ENCODE results near the gene SEMA6B.
"Not testable (repeated sequence)": the region's sequence is repeated elsewhere in the genome, so short reads cannot be mapped to it uniquely, and the experiment has no call there.

Gene SEMA6B, protein sequence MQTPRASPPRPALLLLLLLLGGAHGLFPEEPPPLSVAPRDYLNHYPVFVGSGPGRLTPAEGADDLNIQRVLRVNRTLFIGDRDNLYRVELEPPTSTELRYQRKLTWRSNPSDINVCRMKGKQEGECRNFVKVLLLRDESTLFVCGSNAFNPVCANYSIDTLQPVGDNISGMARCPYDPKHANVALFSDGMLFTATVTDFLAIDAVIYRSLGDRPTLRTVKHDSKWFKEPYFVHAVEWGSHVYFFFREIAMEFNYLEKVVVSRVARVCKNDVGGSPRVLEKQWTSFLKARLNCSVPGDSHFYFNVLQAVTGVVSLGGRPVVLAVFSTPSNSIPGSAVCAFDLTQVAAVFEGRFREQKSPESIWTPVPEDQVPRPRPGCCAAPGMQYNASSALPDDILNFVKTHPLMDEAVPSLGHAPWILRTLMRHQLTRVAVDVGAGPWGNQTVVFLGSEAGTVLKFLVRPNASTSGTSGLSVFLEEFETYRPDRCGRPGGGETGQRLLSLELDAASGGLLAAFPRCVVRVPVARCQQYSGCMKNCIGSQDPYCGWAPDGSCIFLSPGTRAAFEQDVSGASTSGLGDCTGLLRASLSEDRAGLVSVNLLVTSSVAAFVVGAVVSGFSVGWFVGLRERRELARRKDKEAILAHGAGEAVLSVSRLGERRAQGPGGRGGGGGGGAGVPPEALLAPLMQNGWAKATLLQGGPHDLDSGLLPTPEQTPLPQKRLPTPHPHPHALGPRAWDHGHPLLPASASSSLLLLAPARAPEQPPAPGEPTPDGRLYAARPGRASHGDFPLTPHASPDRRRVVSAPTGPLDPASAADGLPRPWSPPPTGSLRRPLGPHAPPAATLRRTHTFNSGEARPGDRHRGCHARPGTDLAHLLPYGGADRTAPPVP

GRCh38 chr19:4559569-4559968, at the start of gene SEMA6B:
Gene SEMA6B (minus strand): TSS chr19:4559684. CDS start chr19:4558457, 1,227 bp downstream.
- Mint-ChIP-seq H3K9me3 (ENCODE audit: low read depth) (no peaks in the 10 kb centered on the region), H3K4me3 (no peak within 1 kb of the TSS), H3K4me1 (ENCODE audit: low read depth) (no peaks in the 10 kb centered on the region), H3K27ac (no peak within 1 kb of the TSS), H3K27me3 (no peaks in the 10 kb centered on the region), H3K36me3 (no peaks in the 10 kb centered on the region)

- Mint-ChIP-seq H3K4me1 (ENCODE audit: low read depth) (no peaks in the 10 kb centered on the region), H3K4me3 (no peak overlapping the region), H3K27ac (no peak overlapping the region), H3K27me3 (peaks cover 9% of the 10 kb centered on the region), H3K36me3 (no peaks in the 10 kb centered on the region), H3K9me3 (ENCODE audit: low read depth) (no peaks in the 10 kb centered on the region)
Measured at GRCh38 chr19:4606921-4607678, 47.6 kb upstream of the SEMA6B start.

- H3K36me3 Mint-ChIP-seq, result no peaks in the 10 kb centered on the region
- H3K4me1 Mint-ChIP-seq (ENCODE audit: low read depth), result no peaks in the 10 kb centered on the region
- peaks cover 9% of the 10 kb centered on the region for H3K27me3 Mint-ChIP-seq
- H3K27ac Mint-ChIP-seq, result no peak overlapping the region
- H3K4me3 Mint-ChIP-seq, result no peak overlapping the region
- no peaks in the 10 kb centered on the region for H3K9me3 Mint-ChIP-seq (ENCODE audit: low read depth)
Measured at GRCh38 chr19:4606181-4606580, 46.7 kb upstream of the SEMA6B start.

- Mint-ChIP-seq H3K9me3 (ENCODE audit: low read depth) (no peaks in the 10 kb centered on the region), H3K27ac (no peak overlapping the region), H3K4me1 (ENCODE audit: low read depth) (no peaks in the 10 kb centered on the region), H3K36me3 (no peaks in the 10 kb centered on the region), H3K4me3 (no peak overlapping the region), H3K27me3 (peaks cover 5% of the 10 kb centered on the region)
Measured at GRCh38 chr19:4604912-4605311, 45.4 kb upstream of the SEMA6B start.

DNA sequence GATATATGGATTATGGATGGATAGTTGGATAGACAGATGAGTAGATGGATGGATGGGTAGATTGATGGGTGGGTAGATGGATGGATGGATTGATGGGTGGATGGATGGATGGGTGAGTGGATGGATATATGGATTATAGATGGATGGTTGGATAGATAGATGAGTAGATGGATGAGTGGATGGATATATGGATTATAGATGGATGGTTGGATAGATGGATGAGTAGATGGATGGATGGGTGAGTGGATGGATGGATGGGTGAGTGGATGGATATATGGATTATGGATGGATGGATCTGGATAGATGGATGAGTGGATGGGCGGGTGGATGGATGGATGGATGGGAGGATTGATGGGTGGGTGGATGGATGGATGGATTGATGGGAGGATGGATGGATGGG, 43.4 kb upstream of the SEMA6B start:
- peaks cover 10% of the 10 kb centered on the region for H3K27me3 Mint-ChIP-seq
- peaks cover 4% of the 10 kb centered on the region for H3K4me1 Mint-ChIP-seq (ENCODE audit: low read depth)
- H3K27ac Mint-ChIP-seq, result no peak overlapping the region
- no peak overlapping the region for H3K4me3 Mint-ChIP-seq
- H3K36me3 Mint-ChIP-seq, result no peaks in the 10 kb centered on the region
- no peaks in the 10 kb centered on the region for H3K9me3 Mint-ChIP-seq (ENCODE audit: low read depth)

DNA sequence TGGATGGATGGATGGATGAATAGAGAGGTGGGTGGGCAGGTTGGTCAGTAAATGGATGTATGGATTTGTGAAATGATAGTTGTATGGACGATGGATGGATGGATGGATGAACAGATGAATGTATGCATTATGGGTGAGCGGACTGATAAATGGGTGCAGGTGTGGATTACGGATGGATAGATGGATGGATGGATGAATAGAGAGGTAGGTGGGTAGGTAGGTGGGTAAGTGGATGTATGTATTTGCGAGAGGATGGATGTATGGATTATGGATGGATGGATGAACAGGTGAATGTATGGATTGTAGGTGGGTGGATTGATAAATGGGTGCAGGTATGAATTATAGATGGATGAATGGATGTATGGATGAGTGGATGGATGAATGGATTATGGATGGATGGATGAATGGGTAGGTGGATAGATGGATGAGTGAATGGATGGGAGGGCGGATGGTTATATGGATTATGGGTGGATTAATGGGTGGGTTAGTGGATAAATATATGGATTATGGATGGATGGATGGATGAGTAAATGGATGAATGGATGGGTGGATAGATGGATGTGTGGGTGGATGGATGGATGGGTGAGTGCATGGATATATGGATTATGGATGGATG, 42.8 kb upstream of the SEMA6B start:
- H3K36me3 Mint-ChIP-seq, result no peaks in the 10 kb centered on the region
- H3K4me1 Mint-ChIP-seq (ENCODE audit: low read depth), result peaks cover 6% of the 10 kb centered on the region
- no peak overlapping the region for H3K27ac Mint-ChIP-seq
- H3K27me3 Mint-ChIP-seq, result peaks cover 9% of the 10 kb centered on the region
- no peaks in the 10 kb centered on the region for H3K9me3 Mint-ChIP-seq (ENCODE audit: low read depth)
- H3K4me3 Mint-ChIP-seq, result no peak overlapping the region

DNA sequence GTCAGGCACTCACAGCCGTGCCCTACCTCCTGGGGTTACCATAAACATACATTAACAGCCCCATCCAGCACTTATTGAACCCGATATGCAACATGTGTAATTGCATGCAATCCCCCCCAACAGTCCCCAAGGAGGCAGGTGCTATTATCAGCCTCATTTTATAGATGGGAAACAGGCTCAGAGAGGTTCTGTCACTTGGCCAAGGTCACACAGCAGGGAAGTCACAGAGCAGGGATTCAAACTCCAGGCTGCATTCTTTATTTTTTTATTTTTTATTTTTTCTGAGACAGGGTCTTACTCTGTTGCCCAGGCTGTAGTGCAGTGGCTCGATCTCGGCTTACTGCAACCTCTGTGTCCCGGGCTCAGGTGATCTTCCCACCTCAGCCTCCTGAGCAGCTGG, 41.4 kb upstream of the SEMA6B start:
- H3K27ac Mint-ChIP-seq, result no peak overlapping the region
- no peaks in the 10 kb centered on the region for H3K36me3 Mint-ChIP-seq
- H3K27me3 Mint-ChIP-seq, result peaks cover 10% of the 10 kb centered on the region
- no peaks in the 10 kb centered on the region for H3K9me3 Mint-ChIP-seq (ENCODE audit: low read depth)
- peaks cover 8% of the 10 kb centered on the region for H3K4me1 Mint-ChIP-seq (ENCODE audit: low read depth)
- H3K4me3 Mint-ChIP-seq, result no peak overlapping the region

DNA sequence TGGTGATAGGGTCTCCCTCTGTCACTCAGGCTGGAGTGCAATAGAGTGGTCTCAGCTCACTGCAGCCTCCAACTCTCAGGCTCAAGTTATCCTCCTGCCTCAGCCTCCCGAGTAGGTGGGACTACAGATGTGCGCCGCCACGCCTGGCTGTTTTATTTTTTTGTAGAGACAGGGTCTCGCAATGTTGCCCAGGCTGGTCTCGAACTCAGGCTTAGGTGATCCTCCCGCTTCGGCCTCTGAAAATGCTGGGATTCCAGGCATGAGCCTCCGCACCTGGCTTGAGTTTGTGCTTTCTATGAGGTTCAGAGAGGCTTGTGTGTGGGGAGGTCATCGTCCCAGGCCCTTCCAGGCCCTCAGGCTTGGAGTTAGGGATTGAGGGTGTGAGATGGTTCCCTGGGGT, 40.6 kb upstream of the SEMA6B start:
- no peaks in the 10 kb centered on the region for H3K9me3 Mint-ChIP-seq (ENCODE audit: low read depth)
- H3K27me3 Mint-ChIP-seq, result peaks cover 13% of the 10 kb centered on the region
- no peak overlapping the region for H3K4me3 Mint-ChIP-seq
- no peaks in the 10 kb centered on the region for H3K36me3 Mint-ChIP-seq
- peaks cover 8% of the 10 kb centered on the region for H3K4me1 Mint-ChIP-seq (ENCODE audit: low read depth)
- no peak overlapping the region for H3K27ac Mint-ChIP-seq

DNA sequence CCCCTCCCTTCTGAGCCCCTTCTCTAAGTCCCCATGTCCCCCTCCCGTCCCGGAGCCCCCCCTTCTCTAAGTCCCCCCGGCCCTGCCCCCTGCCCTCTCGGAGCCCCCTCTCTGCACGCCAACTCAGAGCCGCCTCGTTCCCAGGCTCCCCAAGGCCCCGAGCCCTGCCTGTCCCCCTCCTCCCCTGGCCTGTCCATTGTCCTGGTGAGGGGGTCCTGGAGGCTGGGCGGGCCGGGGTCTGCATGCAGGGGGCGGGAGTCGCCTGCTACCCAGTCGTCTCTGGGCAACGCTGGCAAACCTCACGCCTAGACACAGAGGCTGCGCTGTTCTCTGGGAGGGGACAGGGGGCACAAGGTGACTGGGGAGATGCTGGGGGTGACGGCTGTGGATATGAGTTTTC, 39.2 kb upstream of the SEMA6B start:
- Mint-ChIP-seq H3K4me1 (ENCODE audit: low read depth) (peaks cover 8% of the 10 kb centered on the region), H3K36me3 (no peaks in the 10 kb centered on the region), H3K9me3 (ENCODE audit: low read depth) (no peaks in the 10 kb centered on the region), H3K27me3 (peaks cover 13% of the 10 kb centered on the region), H3K27ac (no peak overlapping the region), H3K4me3 (peak overlapping the region; percentile 63)

DNA sequence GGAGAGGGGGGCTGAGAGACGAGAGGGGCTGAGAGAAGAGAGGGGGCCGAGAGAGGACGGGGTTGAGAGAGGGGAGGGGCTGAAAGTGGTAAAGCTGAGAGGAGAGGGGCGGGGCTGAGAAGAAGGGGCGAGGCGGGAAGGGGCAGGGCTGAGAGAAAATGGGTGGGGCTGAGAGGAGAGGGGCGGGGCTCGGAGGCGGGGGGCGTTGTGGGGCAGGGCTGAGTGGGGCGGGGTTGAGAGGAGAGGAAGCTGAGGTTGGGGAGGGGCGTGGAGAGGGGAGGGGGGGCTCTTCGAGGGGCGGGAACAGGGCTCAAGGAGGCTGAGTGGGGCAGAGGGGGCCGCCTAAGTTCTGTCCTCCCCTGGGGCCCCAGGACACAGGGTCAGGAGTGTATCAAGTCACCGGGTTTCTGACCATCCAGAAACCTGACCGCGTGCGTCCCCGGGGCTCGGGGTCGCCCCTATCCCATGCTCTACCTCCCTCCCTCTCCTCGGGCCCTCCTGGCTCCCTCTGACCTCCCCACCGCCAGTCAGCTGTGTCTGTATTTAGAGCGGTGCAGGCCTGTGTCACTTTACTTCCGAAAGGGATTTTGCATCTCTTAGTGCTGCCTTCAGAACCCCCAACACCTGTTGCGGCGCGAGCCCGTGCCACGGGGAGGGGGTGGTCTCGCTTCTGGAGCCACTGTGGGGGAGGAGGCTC, 38.6 kb upstream of the SEMA6B start:
- Mint-ChIP-seq H3K27me3 (peaks cover 13% of the 10 kb centered on the region), H3K27ac (no peak overlapping the region), H3K36me3 (no peaks in the 10 kb centered on the region), H3K9me3 (ENCODE audit: low read depth) (no peaks in the 10 kb centered on the region), H3K4me3 (peak overlapping the region; percentile 53), H3K4me1 (ENCODE audit: low read depth) (peaks cover 8% of the 10 kb centered on the region)

DNA sequence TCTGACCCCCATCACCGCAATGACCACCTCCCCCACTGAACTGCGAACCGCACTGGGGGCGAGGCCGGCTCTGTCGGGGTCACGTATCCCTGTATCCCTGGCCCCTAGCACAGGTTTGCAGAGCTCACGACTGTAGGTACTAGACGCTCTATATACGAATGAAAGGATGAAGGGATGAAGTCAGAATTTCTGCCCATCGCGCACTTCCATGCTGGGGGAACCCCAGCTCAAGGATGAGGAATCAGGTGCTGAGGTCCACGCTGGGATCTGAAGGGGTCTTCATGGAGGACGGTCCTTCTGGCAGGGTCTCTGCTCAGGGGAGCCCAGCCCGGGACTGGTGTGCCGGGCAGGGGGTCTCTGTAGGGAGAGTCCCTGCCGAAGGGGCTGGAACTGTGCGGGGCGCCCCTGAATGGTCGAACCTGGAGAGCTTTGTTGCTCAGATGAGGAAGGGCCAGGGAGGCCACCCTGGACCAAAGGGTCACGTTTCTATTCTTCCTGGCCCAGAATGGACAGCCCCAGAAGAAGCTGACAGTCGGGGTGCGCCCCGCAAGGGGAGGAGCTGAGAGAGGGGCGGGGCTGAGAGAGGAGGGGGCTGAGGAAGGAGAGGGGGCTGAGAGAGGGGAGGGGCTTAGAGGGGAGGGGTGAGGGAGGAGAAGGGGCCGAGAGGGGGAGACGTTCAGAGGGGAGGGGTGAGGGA, 37.9 kb upstream of the SEMA6B start:
- Mint-ChIP-seq H3K4me3 (peak overlapping the region; percentile 72), H3K36me3 (no peaks in the 10 kb centered on the region), H3K9me3 (ENCODE audit: low read depth) (no peaks in the 10 kb centered on the region), H3K4me1 (ENCODE audit: low read depth) (peaks cover 8% of the 10 kb centered on the region), H3K27ac (no peak overlapping the region), H3K27me3 (peaks cover 15% of the 10 kb centered on the region)

DNA sequence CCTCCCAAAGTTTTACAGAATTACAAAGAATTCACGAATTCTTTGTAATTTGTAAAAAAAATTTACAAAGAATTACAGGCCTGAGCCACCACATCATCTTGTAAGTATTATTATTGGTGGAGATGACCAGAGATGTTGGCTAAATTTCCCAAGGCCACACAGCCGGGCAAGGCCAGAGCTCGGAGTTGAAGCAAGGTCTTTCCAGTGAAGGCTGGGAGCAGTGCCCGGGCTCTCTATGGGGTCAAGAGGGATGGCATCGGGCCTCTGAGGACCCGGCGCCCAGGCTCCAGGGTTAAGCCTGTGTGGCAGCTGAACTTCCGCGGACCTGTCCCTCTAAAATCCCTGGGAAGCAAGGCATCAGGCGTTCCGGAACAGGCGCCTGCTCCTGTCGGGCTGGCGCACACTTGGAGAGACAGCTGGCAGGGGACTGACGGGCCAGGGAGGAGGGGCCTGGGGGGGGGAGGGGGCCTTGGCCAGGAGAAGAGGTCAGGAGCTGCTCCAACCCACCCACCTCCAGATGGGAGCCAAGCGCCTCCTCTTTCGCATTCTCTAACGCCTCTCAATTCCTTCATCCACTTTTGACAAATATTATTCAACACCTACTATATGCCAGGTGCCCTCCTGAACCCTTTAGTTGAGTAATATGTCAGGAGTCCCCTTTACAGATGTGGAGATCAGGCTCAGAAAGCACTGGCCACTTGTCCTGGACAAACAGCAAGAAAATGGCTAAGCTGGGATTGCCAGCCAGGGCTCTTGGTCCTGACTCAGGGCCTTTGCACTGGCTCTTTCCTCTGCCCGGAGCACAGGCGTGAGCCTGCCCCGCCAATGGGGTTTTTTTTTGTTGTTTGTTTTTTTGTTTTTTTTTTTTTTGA, 36.8 kb upstream of the SEMA6B start:
- H3K27me3 Mint-ChIP-seq, result peaks cover 19% of the 10 kb centered on the region
- H3K4me1 Mint-ChIP-seq (ENCODE audit: low read depth), result peaks cover 8% of the 10 kb centered on the region

DNA sequence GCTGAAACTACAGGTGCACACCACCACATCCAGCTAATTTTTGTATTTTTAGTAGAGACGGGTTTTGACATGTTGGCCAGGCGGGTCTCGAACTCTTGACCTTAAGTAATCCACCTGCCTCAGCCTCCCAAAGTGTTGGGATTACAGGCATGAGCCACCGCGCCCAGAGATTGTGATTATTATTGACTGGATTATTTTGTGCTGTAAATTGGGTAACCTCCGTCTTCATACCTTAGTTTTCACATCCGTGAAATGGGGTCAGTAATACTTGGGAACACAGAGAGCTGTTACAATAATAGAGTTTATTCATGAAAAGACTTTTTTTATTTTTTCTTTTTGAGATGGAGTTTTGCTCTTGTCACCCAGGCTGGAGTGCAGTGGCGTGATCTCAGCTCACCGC, 35.7 kb upstream of the SEMA6B start:
- not testable (repeated sequence) for H3K36me3 Mint-ChIP-seq; H3K4me3 Mint-ChIP-seq; H3K9me3 Mint-ChIP-seq (ENCODE audit: low read depth); H3K27ac Mint-ChIP-seq; H3K4me1 Mint-ChIP-seq (ENCODE audit: low read depth)
- H3K27me3 Mint-ChIP-seq, result peaks cover 16% of the 10 kb centered on the region

More for the DNA sequence above, 36.8 kb upstream of the SEMA6B start:
- Mint-ChIP-seq H3K27ac (no peak overlapping the region), H3K36me3 (no peaks in the 10 kb centered on the region), H3K4me3 (no peak overlapping the region), H3K9me3 (ENCODE audit: low read depth) (no peaks in the 10 kb centered on the region)
